ENCODE measurements around the gene MSTN. TPM values are rescaled to one million over a fixed set of nuclear protein-coding genes. Genes with fewer than 3 reads are reported as not detected.

Gene MSTN
- total RNA-seq, 1 donor from 2014 or later: 1.4 TPM

- Mint-ChIP-seq H3K36me3 (no peaks in the 10 kb centered on the region), H3K27me3 (no peaks in the 10 kb centered on the region), H3K27ac (no peak overlapping the region), H3K9me3 (peaks cover 3% of the 10 kb centered on the region), H3K4me3 (no peak overlapping the region), H3K4me1 (ENCODE audit: unreplicated experiment) (no peaks in the 10 kb centered on the region)
- no peak for DNase-seq (ENCODE audit: extremely low spot score, unreplicated experiment)
- TF ChIP-seq CTCF (conservative IDR thresholded peaks at IDR 0.05): no peak
These were observed 9.1 kb downstream of the MSTN start for GRCh38 chr2:190053426-190053825.

- Mint-ChIP-seq H3K4me1 (ENCODE audit: unreplicated experiment) (no peaks in the 10 kb centered on the region), H3K27me3 (no peaks in the 10 kb centered on the region), H3K27ac (no peak overlapping the region), H3K4me3 (no peak overlapping the region), H3K9me3 (peaks cover 3% of the 10 kb centered on the region), H3K36me3 (no peaks in the 10 kb centered on the region)
- TF ChIP-seq CTCF (conservative IDR thresholded peaks at IDR 0.05): no peak
- no peak for DNase-seq (ENCODE audit: extremely low spot score, unreplicated experiment)
These were observed 10.2 kb downstream of the MSTN start for GRCh38 chr2:190052307-190052706.

GRCh38 chr2:190051223-190051622 lies 11.3 kb downstream of the MSTN start:
- TF ChIP-seq CTCF (conservative IDR thresholded peaks at IDR 0.05): no peak

GRCh38 chr2:190050001-190050400 lies 12.5 kb downstream of the MSTN start:
- no peak for DNase-seq (ENCODE audit: extremely low spot score, unreplicated experiment)
- no peaks in the 10 kb centered on the region for H3K4me1 Mint-ChIP-seq (ENCODE audit: unreplicated experiment)
- no peak for TF ChIP-seq CTCF (conservative IDR thresholded peaks at IDR 0.05)
- no peaks in the 10 kb centered on the region for H3K27me3 Mint-ChIP-seq
- H3K9me3 Mint-ChIP-seq: peaks cover 3% of the 10 kb centered on the region
- no peaks in the 10 kb centered on the region for H3K36me3 Mint-ChIP-seq
- no peak overlapping the region for H3K4me3 Mint-ChIP-seq
- H3K27ac Mint-ChIP-seq: no peak overlapping the region

More at GRCh38 chr2:190051223-190051622, 11.3 kb downstream of the MSTN start:
- Mint-ChIP-seq H3K4me3 (no peak overlapping the region), H3K27ac (no peak overlapping the region), H3K9me3 (peaks cover 3% of the 10 kb centered on the region), H3K4me1 (ENCODE audit: unreplicated experiment) (no peaks in the 10 kb centered on the region), H3K36me3 (no peaks in the 10 kb centered on the region), H3K27me3 (no peaks in the 10 kb centered on the region)
- DNase-seq (ENCODE audit: extremely low spot score, unreplicated experiment): no peak

GRCh38 chr2:190044866-190045265 lies 17.7 kb downstream of the MSTN start:
- no peaks in the 10 kb centered on the region for H3K9me3 Mint-ChIP-seq
- H3K27ac Mint-ChIP-seq: no peak overlapping the region
- H3K4me3 Mint-ChIP-seq: no peak overlapping the region
- peaks cover 29% of the 10 kb centered on the region for H3K27me3 Mint-ChIP-seq
- H3K4me1 Mint-ChIP-seq (ENCODE audit: unreplicated experiment): no peaks in the 10 kb centered on the region
- H3K36me3 Mint-ChIP-seq: no peaks in the 10 kb centered on the region
- TF ChIP-seq CTCF (conservative IDR thresholded peaks at IDR 0.05): no peak
- DNase-seq (ENCODE audit: extremely low spot score, unreplicated experiment): no peak

GRCh38 chr2:190043441-190043840 lies 19.1 kb downstream of the MSTN start:
- Mint-ChIP-seq H3K4me1 (ENCODE audit: unreplicated experiment) (no peaks in the 10 kb centered on the region), H3K27ac (no peak overlapping the region), H3K9me3 (no peaks in the 10 kb centered on the region), H3K4me3 (no peak overlapping the region), H3K27me3 (peaks cover 34% of the 10 kb centered on the region), H3K36me3 (no peaks in the 10 kb centered on the region)
- TF ChIP-seq CTCF (conservative IDR thresholded peaks at IDR 0.05): no peak
- no peak for DNase-seq (ENCODE audit: extremely low spot score, unreplicated experiment)

Data from type B pancreatic cell (in vitro differentiated cells).